ENCODE measurements around the gene ZMIZ1. TPM values are rescaled to one million over a fixed set of nuclear protein-coding genes. Genes with fewer than 3 reads are reported as not detected.

The ZMIZ1 gene
- total RNA-seq, 1 donor, result 23.3 TPM

DNA sequence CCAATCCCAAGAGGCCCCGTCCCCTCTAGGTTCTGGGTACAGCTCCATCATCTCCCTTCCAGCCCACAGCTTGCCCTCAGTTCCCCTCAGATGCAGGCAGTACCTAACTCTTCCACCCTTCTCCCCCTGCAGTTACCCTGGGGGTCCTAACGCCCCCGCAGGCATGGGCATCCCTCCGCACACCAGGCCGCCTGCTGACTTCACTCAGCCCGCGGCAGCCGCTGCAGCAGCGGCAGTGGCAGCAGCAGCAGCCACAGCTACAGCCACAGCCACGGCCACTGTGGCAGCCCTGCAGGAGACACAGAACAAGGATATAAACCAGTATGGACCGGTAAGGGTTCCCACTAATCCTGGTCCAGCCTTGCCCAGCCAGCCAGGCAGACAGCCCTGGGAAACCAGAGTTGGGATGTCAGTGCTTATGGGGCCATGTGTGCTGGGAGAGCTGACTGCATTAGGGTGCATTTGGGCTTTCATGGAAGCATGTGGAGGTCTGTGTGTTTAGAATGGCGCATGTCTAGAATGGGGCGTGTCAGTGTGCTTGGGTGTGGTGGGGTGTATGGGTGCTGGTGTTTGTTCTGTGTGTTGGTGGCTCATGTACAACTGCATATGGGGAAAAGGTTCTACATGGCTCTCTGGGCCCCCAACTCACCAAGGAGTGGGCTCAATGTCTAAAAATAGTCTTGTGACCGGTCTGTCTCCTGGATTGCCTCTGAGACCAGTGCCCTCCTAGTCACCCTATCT, 223.4 kb downstream of the ZMIZ1 start:
- no peak overlapping the region for H3K4me3 ChIP-seq (ENCODE audit: low read depth, low read length)
- TF ChIP-seq, protein P1, sequence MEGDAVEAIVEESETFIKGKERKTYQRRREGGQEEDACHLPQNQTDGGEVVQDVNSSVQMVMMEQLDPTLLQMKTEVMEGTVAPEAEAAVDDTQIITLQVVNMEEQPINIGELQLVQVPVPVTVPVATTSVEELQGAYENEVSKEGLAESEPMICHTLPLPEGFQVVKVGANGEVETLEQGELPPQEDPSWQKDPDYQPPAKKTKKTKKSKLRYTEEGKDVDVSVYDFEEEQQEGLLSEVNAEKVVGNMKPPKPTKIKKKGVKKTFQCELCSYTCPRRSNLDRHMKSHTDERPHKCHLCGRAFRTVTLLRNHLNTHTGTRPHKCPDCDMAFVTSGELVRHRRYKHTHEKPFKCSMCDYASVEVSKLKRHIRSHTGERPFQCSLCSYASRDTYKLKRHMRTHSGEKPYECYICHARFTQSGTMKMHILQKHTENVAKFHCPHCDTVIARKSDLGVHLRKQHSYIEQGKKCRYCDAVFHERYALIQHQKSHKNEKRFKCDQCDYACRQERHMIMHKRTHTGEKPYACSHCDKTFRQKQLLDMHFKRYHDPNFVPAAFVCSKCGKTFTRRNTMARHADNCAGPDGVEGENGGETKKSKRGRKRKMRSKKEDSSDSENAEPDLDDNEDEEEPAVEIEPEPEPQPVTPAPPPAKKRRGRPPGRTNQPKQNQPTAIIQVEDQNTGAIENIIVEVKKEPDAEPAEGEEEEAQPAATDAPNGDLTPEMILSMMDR (IDR thresholded peaks at IDR 0.05; ENCODE audit: insufficient read depth, low read depth, low read length), result no peak
- DNase-seq (ENCODE audit: low read depth), result no peak

DNA sequence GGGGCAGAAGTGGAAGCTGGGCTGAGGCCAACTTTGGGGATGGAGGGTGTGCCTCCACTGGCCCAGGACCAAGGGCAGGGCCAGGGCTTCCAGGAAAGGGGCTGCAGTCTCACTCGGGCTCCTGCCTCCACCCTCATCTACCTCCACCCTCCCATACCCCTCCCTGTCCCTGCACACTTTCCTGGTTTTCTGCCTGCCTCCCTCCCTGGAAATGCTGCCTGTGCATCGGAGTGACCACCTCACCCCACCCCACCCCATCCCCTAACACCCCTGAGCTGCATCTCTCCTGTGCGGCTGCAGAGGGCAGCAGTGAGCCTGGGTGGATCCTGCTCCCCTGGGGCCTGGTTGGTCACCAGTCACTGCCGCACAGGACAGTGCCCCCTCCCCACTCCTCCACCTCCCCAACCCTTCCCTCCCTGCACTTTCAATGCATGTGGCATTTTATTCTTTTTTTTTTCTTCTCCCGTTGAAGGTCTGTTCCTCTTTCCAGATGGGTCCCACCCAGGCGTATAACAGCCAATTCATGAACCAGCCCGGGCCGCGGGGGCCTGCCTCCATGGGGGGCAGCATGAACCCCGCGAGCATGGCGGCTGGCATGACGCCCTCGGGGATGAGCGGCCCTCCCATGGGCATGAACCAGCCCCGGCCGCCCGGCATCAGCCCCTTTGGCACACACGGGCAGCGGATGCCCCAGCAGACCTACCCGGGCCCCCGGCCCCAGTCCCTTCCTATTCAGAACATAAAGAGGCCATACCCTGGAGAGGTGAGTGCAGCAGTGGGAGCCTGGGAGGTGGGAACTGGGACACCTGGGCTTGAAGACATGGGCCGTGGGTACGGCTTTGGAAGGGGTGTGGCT, 224.4 kb downstream of the ZMIZ1 start:
- peak; percentile 11 for DNase-seq (ENCODE audit: low read depth)
- TF ChIP-seq, protein P1 (IDR thresholded peaks at IDR 0.05; ENCODE audit: insufficient read depth, low read depth, low read length), result peak; percentile 62
- H3K4me3 ChIP-seq (ENCODE audit: low read depth, low read length), result no peak overlapping the region

DNA sequence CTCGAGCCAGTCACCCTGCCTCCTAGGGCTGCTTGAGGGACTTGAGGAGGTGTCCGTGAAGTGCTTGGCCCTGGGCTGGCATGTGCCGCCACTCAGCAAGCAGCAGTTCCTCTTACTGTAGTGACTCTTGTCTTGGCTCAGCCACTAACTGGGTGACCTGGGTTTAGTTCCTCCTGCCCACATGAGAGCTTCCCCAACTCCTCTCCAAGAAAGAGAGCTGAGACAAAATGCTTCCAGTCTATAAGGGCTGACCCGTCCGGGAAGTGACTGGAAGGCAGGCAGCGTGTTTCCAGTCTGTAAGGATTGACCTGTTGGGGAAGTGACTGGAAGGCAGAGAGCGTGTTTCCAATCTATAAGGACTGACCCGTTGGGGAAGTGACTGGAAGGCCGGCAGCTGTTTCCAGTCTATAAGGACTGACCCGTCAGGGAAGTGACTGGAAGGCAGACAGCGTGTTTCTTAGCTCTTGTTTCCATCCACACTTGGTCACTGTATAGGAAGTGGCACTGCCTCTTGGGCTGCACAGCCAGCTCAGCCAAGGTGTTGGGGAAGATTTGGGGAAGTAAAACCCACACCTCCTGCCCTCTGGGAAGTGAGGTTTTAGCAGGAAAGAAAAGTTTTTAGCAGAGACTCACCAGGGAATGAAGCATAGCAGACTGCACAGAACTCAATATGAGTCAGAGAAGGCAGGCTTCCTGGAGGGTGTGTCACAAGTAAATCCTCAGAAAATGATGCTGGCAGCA, 225.2 kb downstream of the ZMIZ1 start:
- no peak for DNase-seq (ENCODE audit: low read depth)
- no peak overlapping the region for H3K4me3 ChIP-seq (ENCODE audit: low read depth, low read length)
- TF ChIP-seq, protein P1 (IDR thresholded peaks at IDR 0.05; ENCODE audit: insufficient read depth, low read depth, low read length), result no peak

DNA sequence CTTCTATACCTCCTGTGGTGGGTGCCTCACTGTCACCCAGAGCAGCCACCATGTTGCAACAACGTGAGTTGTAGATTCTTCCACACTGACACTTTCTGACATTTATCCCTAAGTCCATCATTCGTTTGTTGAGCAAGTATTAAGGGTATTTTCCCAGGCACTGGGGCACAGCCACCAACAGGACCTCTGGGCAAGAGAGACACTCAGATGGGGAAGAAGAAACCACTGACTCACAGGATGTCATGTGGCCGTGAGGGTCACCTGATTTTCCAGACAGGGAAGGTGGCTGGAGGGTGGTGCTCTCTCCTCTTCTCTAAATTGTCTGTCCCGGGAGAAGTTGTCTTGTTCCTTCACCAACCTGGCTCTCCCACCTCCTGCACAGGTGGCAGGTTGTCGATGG, 226.8 kb downstream of the ZMIZ1 start:
- no peak overlapping the region for H3K4me3 ChIP-seq (ENCODE audit: low read depth, low read length)
- DNase-seq (ENCODE audit: low read depth), result peak; percentile 17
- TF ChIP-seq, protein P1 (IDR thresholded peaks at IDR 0.05; ENCODE audit: insufficient read depth, low read depth, low read length), result no peak

DNA sequence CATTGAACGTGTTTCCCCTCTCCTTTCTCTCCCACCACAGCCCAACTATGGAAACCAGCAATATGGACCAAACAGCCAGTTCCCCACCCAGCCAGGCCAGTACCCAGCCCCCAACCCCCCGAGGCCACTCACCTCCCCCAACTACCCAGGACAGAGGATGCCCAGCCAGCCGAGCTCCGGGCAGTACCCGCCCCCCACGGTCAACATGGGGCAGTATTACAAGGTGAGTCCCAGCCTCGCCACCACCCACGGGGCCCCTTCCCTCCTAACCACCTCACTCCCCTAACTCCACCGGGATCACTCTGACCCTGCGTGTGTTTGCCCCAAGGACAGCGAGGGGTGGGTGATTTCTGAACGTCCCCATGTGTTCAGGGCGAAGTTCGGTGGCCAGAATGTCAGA, 227.7 kb downstream of the ZMIZ1 start:
- H3K4me3 ChIP-seq (ENCODE audit: low read depth, low read length), result no peak overlapping the region
- TF ChIP-seq, protein P1 (IDR thresholded peaks at IDR 0.05; ENCODE audit: insufficient read depth, low read depth, low read length), result no peak
- DNase-seq (ENCODE audit: low read depth), result no peak

DNA sequence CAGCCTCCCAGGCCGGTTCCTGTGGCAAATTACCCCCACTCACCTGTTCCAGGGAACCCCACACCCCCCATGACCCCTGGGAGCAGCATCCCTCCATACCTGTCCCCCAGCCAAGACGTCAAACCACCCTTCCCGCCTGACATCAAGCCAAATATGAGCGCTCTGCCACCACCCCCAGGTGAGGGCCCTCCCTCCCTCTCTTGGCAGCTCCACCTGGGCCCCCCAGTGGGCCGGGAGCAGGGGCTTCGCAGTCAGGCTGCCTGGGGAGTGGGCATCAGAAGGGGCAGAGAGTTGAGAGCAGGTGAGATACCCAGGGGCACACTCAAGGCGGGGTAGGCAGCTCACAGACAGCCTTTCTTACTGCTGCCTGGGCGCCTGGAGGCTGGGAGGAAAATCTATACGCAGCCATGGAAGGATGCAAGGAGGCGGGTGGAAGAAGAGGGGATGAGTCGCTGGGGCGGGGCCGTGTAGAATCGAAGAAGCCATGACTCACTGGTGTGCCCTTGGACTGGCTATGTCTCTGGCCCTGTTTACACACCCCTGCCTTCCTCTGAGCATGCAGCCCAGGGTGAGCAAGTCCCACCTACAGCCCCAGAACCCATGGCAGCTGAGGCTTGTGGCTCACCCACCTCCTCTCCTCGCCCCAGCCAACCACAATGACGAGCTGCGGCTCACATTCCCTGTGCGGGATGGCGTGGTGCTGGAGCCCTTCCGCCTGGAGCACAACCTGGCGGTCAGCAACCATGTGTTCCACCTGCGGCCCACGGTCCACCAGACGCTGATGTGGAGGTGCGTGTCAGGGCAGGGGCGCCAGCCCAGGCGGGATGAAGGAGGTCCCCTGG, 229.9 kb downstream of the ZMIZ1 start:
- H3K4me3 ChIP-seq (ENCODE audit: low read depth, low read length), result no peak overlapping the region
- TF ChIP-seq, protein P1 (IDR thresholded peaks at IDR 0.05; ENCODE audit: insufficient read depth, low read depth, low read length), result no peak
- DNase-seq (ENCODE audit: low read depth), result peak; percentile 87
